Activated T-helper 1 cell treated with Interleukin-2 at 50 U/mL for 16 hours (primary cell): Measurements from ENCODE around the gene HS6ST1.
"Not testable (repeated sequence)": the region's sequence is repeated elsewhere in the genome, so short reads cannot be mapped to it uniquely, and the experiment has no call there.

ENCODE experiments used
- DNase-seq: peaks from one replicate; pipeline ENCODE4 v3.0.0-alpha.2; 2020; ENCODE audit warnings: low read depth

The HS6ST1 gene

DNA sequence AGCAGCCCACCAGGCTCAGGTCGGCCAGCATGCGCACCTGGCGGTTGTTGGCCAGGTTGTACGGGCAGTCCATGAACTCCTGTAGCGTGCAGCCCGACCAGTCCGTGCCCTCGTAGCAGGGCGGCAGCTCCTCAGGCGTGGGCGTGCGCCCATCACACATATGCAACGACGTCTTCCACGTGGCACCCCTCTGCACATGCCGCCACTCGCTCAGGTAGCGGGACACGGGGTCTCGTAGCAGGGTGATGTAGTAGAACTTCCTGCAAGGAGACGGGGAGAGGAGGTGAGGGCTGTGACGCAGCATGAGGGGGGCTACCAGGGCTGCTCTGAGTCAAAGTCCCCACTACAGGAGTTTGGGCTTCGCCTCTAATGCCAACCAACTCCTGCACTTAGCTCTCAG lies 50.1 kb downstream of the HS6ST1 start:
- DNase-seq: not testable (repeated sequence)

DNA sequence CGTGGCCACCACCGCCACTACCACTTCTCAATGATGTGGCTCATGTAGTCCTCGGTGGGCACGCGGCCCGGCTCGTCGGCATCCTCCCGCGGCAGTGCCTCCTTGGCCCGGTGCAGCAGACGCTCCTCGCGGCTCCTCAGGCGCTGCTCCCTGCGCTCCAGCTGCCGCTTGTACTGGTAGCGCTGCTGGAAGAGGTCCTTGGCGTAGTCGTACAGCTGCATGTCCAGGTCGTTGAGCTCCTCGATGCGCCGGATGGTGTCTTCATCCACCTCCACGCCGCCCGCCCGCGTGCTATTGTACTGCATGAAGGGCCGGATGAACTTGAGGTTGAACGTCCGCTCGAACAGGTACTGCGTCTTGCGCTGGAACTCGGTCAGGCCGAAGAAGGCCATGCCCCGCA lies 50.5 kb downstream of the HS6ST1 start:
- DNase-seq: not testable (repeated sequence)

DNA sequence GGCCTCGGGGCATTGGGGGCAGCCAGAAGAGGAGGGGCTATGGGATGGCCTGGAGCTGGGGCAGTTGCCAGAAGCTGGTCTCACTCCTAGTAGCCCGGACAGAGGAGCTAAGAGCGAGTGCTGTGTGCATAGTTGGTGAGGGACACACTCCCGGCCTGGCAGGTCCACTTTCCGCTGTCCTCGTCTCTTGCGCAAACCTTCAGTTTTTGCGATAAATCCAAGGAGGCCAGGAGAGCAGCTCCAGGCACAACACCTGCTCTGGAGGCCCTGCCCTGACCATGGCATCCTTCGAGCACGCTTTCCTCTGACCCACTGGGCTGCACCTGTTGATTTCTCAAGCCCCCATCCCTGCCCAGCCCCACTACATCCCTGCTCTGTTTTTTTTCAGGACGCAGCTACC lies 51.0 kb downstream of the HS6ST1 start:
- DNase-seq: not testable (repeated sequence)

- not testable (repeated sequence) for DNase-seq
Observed at GRCh38 chr2:128267197-128267596, 51.5 kb downstream of the HS6ST1 start.

- not testable (repeated sequence) for DNase-seq
Observed at GRCh38 chr2:128266463-128266862, 52.2 kb downstream of the HS6ST1 start.

- DNase-seq: not testable (repeated sequence)
Observed at GRCh38 chr2:128265608-128265993, 53.1 kb downstream of the HS6ST1 start.

- no peak for DNase-seq
Observed at GRCh38 chr2:128264881-128265607, 53.6 kb downstream of the HS6ST1 start.

- no peak for DNase-seq
Observed at GRCh38 chr2:128263902-128264331, 54.8 kb downstream of the HS6ST1 start.

- no peak for DNase-seq
Observed at GRCh38 chr2:128262315-128263253, 56.1 kb downstream of the HS6ST1 start.

DNA sequence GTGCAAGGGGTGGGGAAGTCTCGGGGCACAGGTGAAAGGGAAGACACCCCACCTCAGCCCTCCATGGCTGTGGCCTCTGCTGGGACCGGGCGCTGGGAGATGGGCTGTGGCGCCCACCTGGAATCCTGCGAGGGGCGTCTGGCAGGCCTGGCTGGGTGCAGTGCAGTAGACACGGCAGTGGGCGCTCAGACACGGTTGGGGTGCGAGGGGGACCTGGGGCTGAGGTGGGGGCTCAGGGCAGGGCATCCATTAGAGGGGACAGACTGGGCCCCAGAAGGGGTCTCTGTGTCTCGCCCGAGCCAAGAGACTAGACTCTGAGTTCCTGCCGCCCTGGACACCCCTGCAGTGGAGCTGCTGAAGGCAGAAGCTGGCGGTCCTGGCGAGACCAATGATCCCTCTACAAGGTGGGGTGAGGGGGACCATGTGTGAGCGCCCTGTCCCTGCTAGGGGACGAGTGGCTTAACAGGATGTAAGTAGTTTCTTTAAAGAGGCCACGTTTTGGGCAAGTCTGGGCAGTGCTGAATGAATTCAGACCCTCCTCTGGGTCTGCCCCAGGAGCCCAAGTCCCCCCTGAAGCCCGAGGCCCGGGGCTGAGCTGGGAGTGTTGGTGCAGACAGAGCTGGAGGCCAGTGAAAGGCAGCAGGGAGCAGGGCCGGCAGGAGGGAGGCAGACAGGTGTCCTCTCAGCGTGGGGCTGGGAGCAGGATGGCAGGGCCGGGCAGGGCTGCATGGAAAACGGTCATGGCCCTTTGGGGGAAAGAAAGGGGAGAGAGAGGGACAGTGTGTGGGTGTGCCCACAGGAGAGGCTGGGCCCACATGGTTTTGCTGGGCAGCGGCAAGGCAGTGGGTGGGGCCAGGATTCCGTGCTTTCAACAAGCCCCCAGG lies 57.2 kb downstream of the HS6ST1 start:
- DNase-seq: no peak

GRCh38 chr2:128260239-128261138 lies 58.2 kb downstream of the HS6ST1 start:
- no peak for DNase-seq

- no peak for DNase-seq
Observed at GRCh38 chr2:128259585-128259984, 59.1 kb downstream of the HS6ST1 start.

- no peak for DNase-seq
Observed at GRCh38 chr2:128258218-128258617, 60.5 kb downstream of the HS6ST1 start.

GRCh38 chr2:128252501-128252900 lies 66.2 kb downstream of the HS6ST1 start:
- no peak for DNase-seq

- not testable (repeated sequence) for DNase-seq
Observed at GRCh38 chr2:128252086-128252485, 66.6 kb downstream of the HS6ST1 start.

GRCh38 chr2:128250229-128251025 lies 68.2 kb downstream of the HS6ST1 start:
- no peak for DNase-seq

DNA sequence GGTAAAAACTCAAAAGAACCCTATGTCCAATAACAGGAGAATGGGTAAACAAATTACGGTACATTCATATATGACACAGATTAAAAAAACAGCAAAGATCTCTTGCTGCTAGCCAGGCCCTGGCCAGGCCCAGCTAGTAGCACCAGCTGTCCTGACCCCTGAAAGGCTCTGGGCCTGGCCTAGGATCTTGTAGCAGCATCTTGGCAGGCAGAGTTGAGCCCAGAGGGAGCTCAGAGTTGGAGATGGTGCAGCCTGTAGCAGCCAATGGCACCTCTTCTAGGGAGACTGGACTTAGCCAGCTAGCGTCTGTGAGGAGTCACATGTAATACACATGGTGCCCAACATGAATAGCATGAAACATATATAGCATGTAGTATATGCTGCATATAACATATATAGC lies 69.1 kb downstream of the HS6ST1 start:
- DNase-seq: no peak

DNA sequence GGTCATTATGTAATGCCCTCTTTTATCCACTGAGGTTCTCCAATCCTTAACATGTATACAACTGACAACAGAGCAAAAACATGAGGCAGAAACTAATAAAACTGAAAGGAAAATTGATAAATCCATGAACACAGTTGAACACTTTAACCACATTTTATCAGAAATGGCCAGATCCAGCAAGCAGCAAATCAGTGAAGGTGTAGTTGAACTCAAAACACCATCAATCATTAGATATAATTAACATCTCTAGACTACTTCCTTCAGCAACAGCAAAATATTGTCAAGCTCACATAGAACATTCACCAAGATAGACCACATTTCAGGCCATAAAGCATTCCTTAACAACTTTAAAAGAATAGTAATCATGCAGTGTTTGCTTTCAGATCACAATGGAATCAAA lies 72.9 kb downstream of the HS6ST1 start:
- no peak for DNase-seq

- no peak for DNase-seq
Observed at GRCh38 chr2:128241896-128242295, 76.8 kb downstream of the HS6ST1 start.
